Thoracic aorta endothelial cell (primary cell): Measurements from ENCODE around the gene FAM193B. TPM values are rescaled to one million over a fixed set of nuclear protein-coding genes. Genes with fewer than 3 reads are reported as not detected.

Source experiments
- total RNA-seq: library from RNA; depleted of rRNA; stranded (reverse); fragments of >200 nt; gene quantifications from 2 replicates; pipeline ENCODE4 v1.2.3, GENCODE V29; 2012

Gene FAM193B
- total RNA-seq: 21.1 and 30.5 TPM in 2 replicates

GRCh38 chr5:177554474-177555111 is at the start of gene FAM193B:
Gene FAM193B, minus strand, starts transcription at chr5:177554563. Its CDS starts 105 bp downstream, at chr5:177554458.

GRCh38 chr5:177599731-177600507 is 45.6 kb upstream of the FAM193B start, which contains the start of gene B4GALT7:
Gene B4GALT7, plus strand, starts transcription at chr5:177600132. Its CDS starts 79 bp downstream, at chr5:177600211.

GRCh38 chr5:177592010-177592834 is 37.9 kb upstream of the FAM193B start, which contains the start of gene TMED9:
Gene TMED9, plus strand, starts transcription at chr5:177592203. Its CDS starts 12 bp downstream, at chr5:177592215.

GRCh38 chr5:177516601-177517568 is 37.5 kb downstream of the FAM193B start, which contains the start of gene DDX41:
Gene DDX41, minus strand, starts transcription at chr5:177516961. Its CDS starts 16 bp downstream, at chr5:177516945.

GRCh38 chr5:177509381-177509951 is 44.9 kb downstream of the FAM193B start, which contains the start of gene DOK3:
Gene DOK3, minus strand, starts transcription at chr5:177509826. Its CDS starts 286 bp downstream, at chr5:177509540.

GRCh38 chr5:177497292-177498012 is 56.9 kb downstream of the FAM193B start, which contains the start of gene PDLIM7:
Gene PDLIM7, minus strand, starts transcription at chr5:177497604. Its CDS starts 1,092 bp downstream, at chr5:177496512.

GRCh38 chr5:177473443-177474001 is 80.8 kb downstream of the FAM193B start, which contains the start of gene DBN1:
Gene DBN1, minus strand, starts transcription at chr5:177473634. Its CDS starts 113 bp downstream, at chr5:177473521.

Other genes starting within 250 kb of the FAM193B start
- 14.4 and 22.3 TPM in 2 replicates for gene MXD3, start 242.7 kb downstream of the FAM193B start, total RNA-seq
- gene LMAN2, start 202.9 kb downstream of the FAM193B start, total RNA-seq: 255 and 380 TPM in 2 replicates
- gene RGS14, start 196.6 kb downstream of the FAM193B start, total RNA-seq: 7.4 and 10.3 TPM in 2 replicates
- gene SLC34A1, start 170.1 kb downstream of the FAM193B start, total RNA-seq: not detected in 2 replicates
- not detected in 2 replicates for gene PFN3, start 153.9 kb downstream of the FAM193B start, total RNA-seq
- 1.7 and 1.9 TPM in 2 replicates for gene F12, start 145.0 kb downstream of the FAM193B start, total RNA-seq
- gene GRK6, start 127.9 kb downstream of the FAM193B start, total RNA-seq: 30.7 and 38.6 TPM in 2 replicates
- gene PRR7, start 107.7 kb downstream of the FAM193B start, total RNA-seq: 8.9 and 11.9 TPM in 2 replicates
- 204 and 221 TPM in 2 replicates for gene DBN1, start 80.9 kb downstream of the FAM193B start, total RNA-seq
- 82.6 and 90.2 TPM in 2 replicates for gene PDLIM7, start 57.0 kb downstream of the FAM193B start, total RNA-seq
- gene DOK3, start 44.7 kb downstream of the FAM193B start, total RNA-seq: 0.86 and 2.8 TPM in 2 replicates
- gene DDX41, start 37.6 kb downstream of the FAM193B start, total RNA-seq: 72.4 and 90.8 TPM in 2 replicates
- 120 and 127 TPM in 2 replicates for gene TMED9, start 37.6 kb upstream of the FAM193B start, total RNA-seq
- 23.3 and 27.5 TPM in 2 replicates for gene B4GALT7, start 45.6 kb upstream of the FAM193B start, total RNA-seq
- not detected in 2 replicates for gene FAM153A, start 228.3 kb upstream of the FAM193B start, total RNA-seq